HG02884 (cell line): ENCODE measurements around the gene TSNAXIP1.
"Not testable (repeated sequence)": the region's sequence is repeated elsewhere in the genome, so short reads cannot be mapped to it uniquely, and the experiment has no call there.

Source experiments
- ATAC-seq: cut with Tn5 transposase; IDR thresholded peaks from one replicate; pipeline ENCODE4 v1.9.1; 2021; ENCODE audit warnings: mild to moderate bottlenecking, moderate library complexity; ENCODE audit not compliant: unreplicated experiment

The TSNAXIP1 gene

GRCh38 chr16:67857547-67858233, 51.0 kb downstream of the TSNAXIP1 start:
- ATAC-seq, result no peak

GRCh38 chr16:67858500-67858899, 51.8 kb downstream of the TSNAXIP1 start:
- no peak for ATAC-seq

- ATAC-seq, result no peak
These were observed 54.1 kb downstream of the TSNAXIP1 start for GRCh38 chr16:67860589-67861398.

- no peak for ATAC-seq
These were observed 55.2 kb downstream of the TSNAXIP1 start for GRCh38 chr16:67861877-67862276.

GRCh38 chr16:67862623-67863583, 56.2 kb downstream of the TSNAXIP1 start:
- no peak for ATAC-seq

- not testable (repeated sequence) for ATAC-seq
These were observed 57.4 kb downstream of the TSNAXIP1 start for GRCh38 chr16:67864044-67864443.

GRCh38 chr16:67864594-67864993, 57.9 kb downstream of the TSNAXIP1 start:
- ATAC-seq, result no peak

GRCh38 chr16:67865318-67865717, 58.6 kb downstream of the TSNAXIP1 start:
- ATAC-seq, result no peak

- ATAC-seq, result no peak
These were observed 61.6 kb downstream of the TSNAXIP1 start for GRCh38 chr16:67868290-67868689.

GRCh38 chr16:67869653-67870052, 63.0 kb downstream of the TSNAXIP1 start:
- no peak for ATAC-seq

- no peak for ATAC-seq
These were observed 64.6 kb downstream of the TSNAXIP1 start for GRCh38 chr16:67871256-67871655.

GRCh38 chr16:67872131-67872630, 65.5 kb downstream of the TSNAXIP1 start:
- ATAC-seq, result no peak

- ATAC-seq, result peak; percentile 61
These were observed 66.1 kb downstream of the TSNAXIP1 start, which contains the start of gene EDC4 for GRCh38 chr16:67872631-67873434. Gene EDC4, plus strand, starts transcription at chr16:67873052. Its CDS starts 210 bp downstream, at chr16:67873262.

GRCh38 chr16:67873435-67874370, 67.0 kb downstream of the TSNAXIP1 start:
- ATAC-seq, result no peak

GRCh38 chr16:67874372-67874771, 67.7 kb downstream of the TSNAXIP1 start:
- ATAC-seq, result no peak

- no peak for ATAC-seq
These were observed 70.4 kb downstream of the TSNAXIP1 start for GRCh38 chr16:67877064-67877463.
